Smooth muscle cell (in vitro differentiated cells): ENCODE data around the gene RARRES1. TPM values are rescaled to one million over a fixed set of nuclear protein-coding genes. Genes with fewer than 3 reads are reported as not detected.

Source experiments
- DNase-seq: peaks from one replicate; lab custom pipeline; 2025; ENCODE audit not compliant: unreplicated experiment; lab: John Stamatoyannopoulos, UW
- H2AFZ ChIP-seq: fragments of 200-600 bp; sonication (generic); 2 replicates; pipeline ENCODE4 v1.6.0; 2016; ENCODE audit warnings: antibody characterized with exemption, low read depth, mild to moderate bottlenecking
- H3F3A ChIP-seq: fragments of 200-600 bp; sonication (generic); 2 replicates; pipeline ENCODE4 v1.6.0; 2017; ENCODE audit warnings: antibody characterized with exemption, low read depth
- H3K27ac ChIP-seq: fragments of 200-600 bp; sonication (generic); 2 replicates; pipeline ENCODE4 v1.5.1; 2016; ENCODE audit warnings: low read depth, mild to moderate bottlenecking
- H3K27me3 ChIP-seq: fragments of 200-600 bp; sonication (generic); 2 replicates; pipeline ENCODE4 v1.6.1; 2016; ENCODE audit warnings: low read depth, mild to moderate bottlenecking
- H3K36me3 ChIP-seq: fragments of 200-600 bp; sonication (generic); 2 replicates; pipeline ENCODE4 v1.5.1; 2016; ENCODE audit warnings: low read depth
- H3K4me1 ChIP-seq: fragments of 200-600 bp; sonication (generic); 2 replicates; pipeline ENCODE4 v1.5.1; 2016; ENCODE audit warnings: low read depth
- H3K4me2 ChIP-seq: fragments of 200-600 bp; sonication (generic); 2 replicates; pipeline ENCODE4 v1.6.0; 2016; ENCODE audit warnings: mild to moderate bottlenecking
- H3K4me3 ChIP-seq: fragments of 200-600 bp; sonication (generic); 2 replicates; pipeline ENCODE4 v1.5.1; 2016; ENCODE audit warnings: mild to moderate bottlenecking
- H3K79me2 ChIP-seq: fragments of 200-600 bp; sonication (generic); 2 replicates; pipeline ENCODE4 v1.6.0; 2016; ENCODE audit warnings: low read depth, mild to moderate bottlenecking
- H3K9ac ChIP-seq: fragments of 200-600 bp; sonication (generic); 2 replicates; pipeline ENCODE4 v1.6.0; 2016; ENCODE audit warnings: low read depth
- H3K9me3 ChIP-seq: fragments of 200-600 bp; sonication (generic); replicated peaks from 2 replicates; pipeline ENCODE4 v1.5.1; 2016; ENCODE audit warnings: low read depth
- H4K20me1 ChIP-seq: fragments of 200-600 bp; sonication (generic); 2 replicates; pipeline ENCODE4 v1.6.0; 2016; ENCODE audit warnings: low read depth
- CTCF ChIP-seq: fragments of 200-600 bp; sonication (generic); IDR thresholded peaks from 2 replicates; pipeline ENCODE4 v1.5.1; 2017; ENCODE audit warnings: borderline replicate concordance, mild to moderate bottlenecking, antibody characterized with exemption; ENCODE audit not compliant: insufficient read depth, poor library complexity, severe bottlenecking
- WGBS: methylation state at CpG from one replicate; pipeline ENCODE4 v1.1.7; 2016; ENCODE audit warnings: low lambda C conversion rate; 5-methylcytosine and 5-hydroxymethylcytosine counted together
- polyA plus RNA-seq: library from polyadenylated mRNA; unstranded; fragments of >200 nt; fragmentation: Nextera tagmentation; extraction: Ambion mirVana; gene quantifications from 2 replicates; pipeline ENCODE4 v1.2.1, GENCODE V29; 2016
- total RNA-seq: library from RNA; depleted of rRNA; stranded (reverse); fragments of >200 nt; gene quantifications from 2 replicates; pipeline ENCODE4 v1.2.3, GENCODE V29; 2014

RARRES1 gene
- total and polyA plus RNA-seq, 2 experiments from 2014 or later, result 6.6 to 15.3 TPM

GRCh38 chr3:158739078-158739477 is 6.8 kb upstream of the RARRES1 start:
- Histone ChIP-seq H3F3A (no peaks in the 10 kb centered on the region), H3K9ac (no peak overlapping the region), H3K4me3 (no peak overlapping the region), H3K4me1 (no peaks in the 10 kb centered on the region), H3K27me3 (no peaks in the 10 kb centered on the region), H3K9me3 (no peaks in the 10 kb centered on the region), H3K4me2 (no peak overlapping the region), H3K27ac (no peak overlapping the region), H2AFZ (no peak overlapping the region), H3K79me2 (no peaks in the 10 kb centered on the region), H3K36me3 (no peaks in the 10 kb centered on the region), H4K20me1 (no peaks in the 10 kb centered on the region)
- DNase-seq, result no peak
- TF ChIP-seq CTCF, result no peak
- WGBS, result 96% methylated on average over 4 of the region's 4 CpGs

GRCh38 chr3:158738653-158739052 is 6.4 kb upstream of the RARRES1 start:
- no peak overlapping the region for H3K27ac ChIP-seq

GRCh38 chr3:158737976-158738615 is 5.8 kb upstream of the RARRES1 start:
- Histone ChIP-seq H3K27ac (no peak overlapping the region), H4K20me1 (no peaks in the 10 kb centered on the region), H3K4me3 (no peak overlapping the region), H3K9ac (no peak overlapping the region), H3K79me2 (no peaks in the 10 kb centered on the region), H3K36me3 (no peaks in the 10 kb centered on the region), H3K4me1 (no peaks in the 10 kb centered on the region), H3K4me2 (no peak overlapping the region), H2AFZ (no peak overlapping the region), H3F3A (no peaks in the 10 kb centered on the region), H3K27me3 (no peaks in the 10 kb centered on the region), H3K9me3 (no peaks in the 10 kb centered on the region)
- 84% methylated on average over 9 of the region's 9 CpGs for WGBS
- no peak for TF ChIP-seq CTCF
- no peak for DNase-seq

More at GRCh38 chr3:158738653-158739052, 6.4 kb upstream of the RARRES1 start:
- Histone ChIP-seq H3K9ac (no peak overlapping the region), H3K4me3 (no peak overlapping the region), H3K4me2 (no peak overlapping the region), H3K79me2 (no peaks in the 10 kb centered on the region), H3K27me3 (no peaks in the 10 kb centered on the region), H2AFZ (no peak overlapping the region), H3F3A (no peaks in the 10 kb centered on the region), H3K9me3 (no peaks in the 10 kb centered on the region), H3K36me3 (no peaks in the 10 kb centered on the region), H3K4me1 (no peaks in the 10 kb centered on the region), H4K20me1 (no peaks in the 10 kb centered on the region)
- whole genome bisulfite sequencing, result 96% methylated on average over 6 of the region's 6 CpGs
- DNase-seq, result no peak
- TF ChIP-seq CTCF, result no peak

GRCh38 chr3:158737410-158737809 is 5.2 kb upstream of the RARRES1 start:
- Histone ChIP-seq H3K9ac (no peak overlapping the region), H3F3A (no peaks in the 10 kb centered on the region), H3K27me3 (no peaks in the 10 kb centered on the region), H3K36me3 (no peaks in the 10 kb centered on the region), H3K4me3 (no peak overlapping the region), H2AFZ (no peak overlapping the region), H4K20me1 (no peaks in the 10 kb centered on the region), H3K79me2 (no peaks in the 10 kb centered on the region), H3K27ac (no peak overlapping the region), H3K9me3 (no peaks in the 10 kb centered on the region), H3K4me1 (no peaks in the 10 kb centered on the region), H3K4me2 (no peak overlapping the region)
- 99% methylated on average over 2 of the region's 2 CpGs for WGBS
- no peak for DNase-seq
- TF ChIP-seq CTCF, result no peak
